ENCODE measurements around the gene USP36. TPM values are rescaled to one million over a fixed set of nuclear protein-coding genes. Genes with fewer than 3 reads are reported as not detected.
"Not testable (repeated sequence)": the region's sequence is repeated elsewhere in the genome, so short reads cannot be mapped to it uniquely, and the experiment has no call there.

Gene USP36
- 10 to 100 TPM; 28.5 to 96.5 (median 63.5) TPM for total RNA-seq

DNA sequence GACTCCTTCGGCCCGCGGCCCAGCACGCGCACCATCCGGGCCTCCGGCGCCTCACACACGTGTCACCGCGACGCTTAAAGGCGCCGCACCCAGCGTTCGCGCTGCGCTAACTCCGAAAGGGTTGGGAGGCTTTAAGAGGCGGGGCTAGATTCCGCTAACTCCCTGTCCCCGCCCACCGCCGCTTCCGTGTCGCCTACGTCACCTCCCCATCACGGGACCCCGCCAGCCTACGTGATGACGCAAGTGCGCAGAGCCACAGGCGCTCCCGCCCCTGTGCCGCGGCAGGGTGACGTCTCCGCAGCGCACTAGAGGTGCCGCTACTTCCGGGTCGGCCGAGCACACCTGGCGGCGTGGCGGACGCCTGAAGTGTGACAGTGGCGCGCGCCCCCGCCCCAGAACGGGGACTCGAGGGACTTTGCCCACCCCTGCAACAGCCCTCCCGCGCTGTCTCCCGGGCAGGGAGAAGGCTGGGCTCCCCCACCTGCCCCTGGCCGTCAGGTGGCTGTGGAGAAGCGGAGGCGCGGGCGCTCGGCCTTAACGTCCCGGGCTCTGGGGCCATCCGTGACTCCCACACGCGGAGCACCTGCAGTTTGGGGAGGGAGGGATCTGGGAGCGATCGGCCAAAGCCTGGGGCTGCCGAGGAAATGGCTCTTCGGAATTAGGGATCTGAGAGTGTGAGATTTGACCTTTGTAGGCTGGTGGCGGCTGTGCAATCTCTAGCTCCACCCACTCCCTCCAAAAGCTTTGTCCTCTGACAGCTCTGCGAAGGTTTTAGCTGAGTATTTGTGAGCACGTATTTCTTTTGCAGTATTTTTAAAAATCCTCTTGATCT lies at the start of gene USP36:
Gene USP36, minus strand, starts transcription at position 35 of the 832 bp plus-strand sequence. CDS start 4,451 bp downstream, outside the sequence.
- Histone ChIP-seq H3K9me3 (no peaks in the 10 kb centered on the region), H3K36me3 (peaks cover 0 to 11% (median 5%) of the 10 kb centered on the region in 4 donors), H3K4me1 (peaks cover 16 to 24% (median 20%) of the 10 kb centered on the region in 4 donors), H3K27ac (peak within 1 kb of the TSS; percentile 96 to 100 (median 98)), H3K27me3 (no peaks in the 10 kb centered on the region), H3K4me3 (peak within 1 kb of the TSS; percentile 52 to 97 (median 81))
- peak; percentile 100 for DNase-seq
- in situ Hi-C loops (cut with MboI; ENCODE audit: low pct_ligation_motif_present in 1 of 4, low pct_unique_long_range_greater_than_20kb in 1 of 4, low sequenced_read_pairs in 3 of 4): no loop called here
- 0% methylated on average over 72 of the region's 74 CpGs; no CpG with 5 or more reads in 1 of the 2 donors for WGBS, 2 donors (ENCODE audit: low coverage in 1 of 2)
- peak; percentile 94 to 99 (median 99) for TF ChIP-seq POLR2AphosphoS5 (IDR thresholded peaks at IDR 0.05)
- TF ChIP-seq, protein P1, sequence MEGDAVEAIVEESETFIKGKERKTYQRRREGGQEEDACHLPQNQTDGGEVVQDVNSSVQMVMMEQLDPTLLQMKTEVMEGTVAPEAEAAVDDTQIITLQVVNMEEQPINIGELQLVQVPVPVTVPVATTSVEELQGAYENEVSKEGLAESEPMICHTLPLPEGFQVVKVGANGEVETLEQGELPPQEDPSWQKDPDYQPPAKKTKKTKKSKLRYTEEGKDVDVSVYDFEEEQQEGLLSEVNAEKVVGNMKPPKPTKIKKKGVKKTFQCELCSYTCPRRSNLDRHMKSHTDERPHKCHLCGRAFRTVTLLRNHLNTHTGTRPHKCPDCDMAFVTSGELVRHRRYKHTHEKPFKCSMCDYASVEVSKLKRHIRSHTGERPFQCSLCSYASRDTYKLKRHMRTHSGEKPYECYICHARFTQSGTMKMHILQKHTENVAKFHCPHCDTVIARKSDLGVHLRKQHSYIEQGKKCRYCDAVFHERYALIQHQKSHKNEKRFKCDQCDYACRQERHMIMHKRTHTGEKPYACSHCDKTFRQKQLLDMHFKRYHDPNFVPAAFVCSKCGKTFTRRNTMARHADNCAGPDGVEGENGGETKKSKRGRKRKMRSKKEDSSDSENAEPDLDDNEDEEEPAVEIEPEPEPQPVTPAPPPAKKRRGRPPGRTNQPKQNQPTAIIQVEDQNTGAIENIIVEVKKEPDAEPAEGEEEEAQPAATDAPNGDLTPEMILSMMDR (IDR thresholded peaks at IDR 0.05): peak; percentile 5 to 47 (median 11)
- peak; percentile 95 for TF ChIP-seq EP300 (IDR thresholded peaks at IDR 0.05; ENCODE audit: low read depth)
- peak; percentile 99 for TF ChIP-seq POLR2A (IDR thresholded peaks at IDR 0.05)
- intact Hi-C loops (cut with DNase I; ENCODE audit: low total_unique reads): no loop called here

DNA sequence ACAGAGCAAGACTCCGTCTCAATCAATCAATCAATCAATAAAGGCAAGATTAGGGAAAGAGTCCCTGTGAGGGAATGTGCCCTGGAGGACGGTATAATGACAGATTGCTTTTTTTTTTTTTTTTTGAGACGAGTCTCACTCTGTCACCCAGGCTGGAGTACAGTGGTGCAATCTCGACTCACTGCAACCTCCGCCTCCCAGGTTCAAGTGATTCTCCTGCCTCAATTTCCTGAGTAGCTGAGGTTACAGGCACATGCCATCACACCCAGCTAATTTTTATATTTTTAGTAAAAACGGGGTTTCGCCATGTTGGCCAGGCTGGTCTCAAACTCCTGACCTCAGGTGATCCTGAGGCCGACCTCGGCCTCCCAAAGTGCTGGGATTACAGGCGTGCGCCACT lies 49.5 kb upstream of the USP36 start:
- H3K4me3 ChIP-seq; H3K36me3 ChIP-seq; H3K9me3 ChIP-seq; H3K27me3 ChIP-seq; DNase-seq; intact Hi-C loops (cut with DNase I; ENCODE audit: low total_unique reads); in situ Hi-C loops (cut with MboI; ENCODE audit: low pct_ligation_motif_present in 1 of 4, low pct_unique_long_range_greater_than_20kb in 1 of 4, low sequenced_read_pairs in 3 of 4): not testable (repeated sequence)
- WGBS, 2 donors (ENCODE audit: low coverage in 1 of 2): 90 to 92% methylated on average over 3 to 11 of the region's 11 CpGs
- Histone ChIP-seq H3K4me1 (peaks cover 12 to 72% (median 38%) of the 10 kb centered on the region in 4 donors), H3K27ac (peak overlapping the region; percentile 53 to 75 (median 62))

GRCh38 chr17:78889531-78889930 lies 48.9 kb upstream of the USP36 start:
- Histone ChIP-seq H3K4me1 (peaks cover 17 to 73% (median 43%) of the 10 kb centered on the region in 4 donors), H3K27ac (peak overlapping the region; percentile 53 to 75 (median 62)), H3K36me3 (no peaks in the 10 kb centered on the region), H3K9me3 (no peaks in the 10 kb centered on the region), H3K4me3 (no peak overlapping the region), H3K27me3 (no peaks in the 10 kb centered on the region)
- WGBS, 2 donors (ENCODE audit: low coverage in 1 of 2): 43 to 63% methylated on average over 1 to 8 of the region's 8 CpGs
- TF ChIP-seq POLR2AphosphoS5 (IDR thresholded peaks at IDR 0.05): peak in 1 of 3 donors; percentile 12
- no peak for TF ChIP-seq POLR2A (IDR thresholded peaks at IDR 0.05)
- TF ChIP-seq, protein P1 (IDR thresholded peaks at IDR 0.05): no peak
- TF ChIP-seq EP300 (IDR thresholded peaks at IDR 0.05; ENCODE audit: low read depth): no peak
- intact Hi-C loops (cut with DNase I; ENCODE audit: low total_unique reads): loop anchor here (5.0 kb wide), 1 partner anchor 33 kb away; no protein-coding TSS in a partner anchor
- DNase-seq: peak; percentile 43
- in situ Hi-C loops (cut with MboI; ENCODE audit: low pct_ligation_motif_present in 1 of 4, low pct_unique_long_range_greater_than_20kb in 1 of 4, low sequenced_read_pairs in 3 of 4): no loop called here

- TF ChIP-seq POLR2A (IDR thresholded peaks at IDR 0.05) (no peak), EP300 (IDR thresholded peaks at IDR 0.05; ENCODE audit: low read depth) (no peak), POLR2AphosphoS5 (IDR thresholded peaks at IDR 0.05) (no peak)
- TF ChIP-seq, protein P1 (IDR thresholded peaks at IDR 0.05): no peak
- WGBS, 2 donors (ENCODE audit: low coverage in 1 of 2): 69 to 72% methylated on average over 2 to 10 of the region's 10 CpGs
- Histone ChIP-seq H3K4me1 (peaks cover 16 to 73% (median 45%) of the 10 kb centered on the region in 4 donors), H3K9me3 (no peaks in the 10 kb centered on the region), H3K4me3 (no peak overlapping the region), H3K36me3 (no peaks in the 10 kb centered on the region), H3K27me3 (no peaks in the 10 kb centered on the region), H3K27ac (peak overlapping the region; percentile 53 to 75 (median 62))
- in situ Hi-C loops (cut with MboI; ENCODE audit: low pct_ligation_motif_present in 1 of 4, low pct_unique_long_range_greater_than_20kb in 1 of 4, low sequenced_read_pairs in 3 of 4): no loop called here
- intact Hi-C loops (cut with DNase I; ENCODE audit: low total_unique reads): loop anchor here (5.0 kb wide), 1 partner anchor 33 kb away; no protein-coding TSS in a partner anchor
- no peak for DNase-seq
Observed at GRCh38 chr17:78888941-78889518, 48.4 kb upstream of the USP36 start.
